Hair follicular keratinocyte (primary cell): ENCODE measurements around the gene VWA3A. TPM values are rescaled to one million over a fixed set of nuclear protein-coding genes. Genes with fewer than 3 reads are reported as not detected.

Experiments
- total RNA-seq: library from RNA; depleted of rRNA; stranded (reverse); fragments of >200 nt; gene quantifications from 2 replicates; pipeline ENCODE4 v1.2.3, GENCODE V29; 2015

VWA3A gene
- total RNA-seq: not detected in 2 replicates

GRCh38 chr16:22092143-22092933 lies at the start of gene VWA3A:
Gene VWA3A, plus strand, starts transcription at chr16:22092541. Its CDS starts 97 bp downstream, at chr16:22092638.

GRCh38 chr16:22161999-22162655 lies 69.8 kb downstream of the VWA3A start, which contains the start of gene SDR42E2:
Gene SDR42E2, plus strand, starts transcription at chr16:22162506. Its CDS starts 3,077 bp downstream, at chr16:22165583.

GRCh38 chr16:22206013-22206841 lies 113.9 kb downstream of the VWA3A start, which contains the start of gene EEF2K:
Gene EEF2K, plus strand, starts transcription at chr16:22206278. Its CDS starts 19,452 bp downstream, at chr16:22225730.

Other genes with a start within 250 kb of the VWA3A start
- gene NPIPB4, start 234.8 kb upstream of the VWA3A start, total RNA-seq: 9.1 and 9.3 TPM in 2 replicates
- gene UQCRC2, start 139.2 kb upstream of the VWA3A start, total RNA-seq: 146 and 181 TPM in 2 replicates
- gene PDZD9, start 91.4 kb upstream of the VWA3A start, total RNA-seq: not detected in 2 replicates
- 16.0 and 19.6 TPM in 2 replicates for gene MOSMO, start 84.4 kb upstream of the VWA3A start, total RNA-seq
- gene SDR42E2, start 70.0 kb downstream of the VWA3A start, total RNA-seq: not detected in 2 replicates
- gene EEF2K, start 113.7 kb downstream of the VWA3A start, total RNA-seq: 7.7 and 10.6 TPM in 2 replicates
- gene POLR3E, start 204.9 kb downstream of the VWA3A start, total RNA-seq: 34.2 and 44.7 TPM in 2 replicates